HG03196 (cell line): ENCODE measurements around the gene PAK4.
A peak's percentile ranks its signal among the peaks of the same experiment; 100 is the strongest.
"Not testable (repeated sequence)": the region's sequence is repeated elsewhere in the genome, so short reads cannot be mapped to it uniquely, and the experiment has no call there.

Experiments used
- ATAC-seq: cut with Tn5 transposase; IDR thresholded peaks from one replicate; pipeline ENCODE4 v1.9.1; 2021; ENCODE audit not compliant: unreplicated experiment

PAK4 gene

GRCh38 chr19:39125554-39126311, at the start of gene PAK4:
Gene PAK4, plus strand, starts transcription at chr19:39125786. Its CDS starts 43,768 bp downstream, at chr19:39169554.
- ATAC-seq: peak; percentile 91

GRCh38 chr19:39077323-39077722, 48.3 kb upstream of the PAK4 start:
- no peak for ATAC-seq

GRCh38 chr19:39078436-39079200, 47.0 kb upstream of the PAK4 start:
- ATAC-seq: no peak

GRCh38 chr19:39080431-39080830, 45.2 kb upstream of the PAK4 start:
- no peak for ATAC-seq

GRCh38 chr19:39082167-39082566, 43.4 kb upstream of the PAK4 start:
- ATAC-seq: no peak

GRCh38 chr19:39082745-39083598, 42.6 kb upstream of the PAK4 start:
- no peak for ATAC-seq

- ATAC-seq: no peak
Measured at GRCh38 chr19:39083599-39083982, 42.0 kb upstream of the PAK4 start.

- ATAC-seq: no peak
Measured at GRCh38 chr19:39083983-39084731, 41.4 kb upstream of the PAK4 start, which contains the start of gene ACP7. Gene ACP7, plus strand, starts transcription at chr19:39084368. Its CDS starts 902 bp downstream, at chr19:39085270.

- ATAC-seq: no peak
Measured at GRCh38 chr19:39084732-39085080, 40.9 kb upstream of the PAK4 start.

- ATAC-seq: no peak
Measured at GRCh38 chr19:39085392-39085791, 40.2 kb upstream of the PAK4 start.

- ATAC-seq: no peak
Measured at GRCh38 chr19:39086386-39086785, 39.2 kb upstream of the PAK4 start.

GRCh38 chr19:39087907-39088686, 37.5 kb upstream of the PAK4 start:
- no peak for ATAC-seq

- not testable (repeated sequence) for ATAC-seq
Measured at GRCh38 chr19:39090016-39090415, 35.6 kb upstream of the PAK4 start.

GRCh38 chr19:39090881-39091280, 34.7 kb upstream of the PAK4 start:
- ATAC-seq: no peak

- not testable (repeated sequence) for ATAC-seq
Measured at GRCh38 chr19:39095799-39096540, 29.6 kb upstream of the PAK4 start.

GRCh38 chr19:39097299-39097698, 28.3 kb upstream of the PAK4 start:
- ATAC-seq: no peak

GRCh38 chr19:39097721-39098120, 27.9 kb upstream of the PAK4 start:
- no peak for ATAC-seq

- no peak for ATAC-seq
Measured at GRCh38 chr19:39098365-39099269, 27.0 kb upstream of the PAK4 start.
